Activated T-helper 1 cell treated with anti-CD3 and anti-CD28 coated beads, Interleukin-12 subunit alpha, Interleukin-12 subunit beta, Interleukin-2, Interleukin-4 antibody, amounts not matched to agents 30 ng/mL and 10 ng/mL and 1 ng/mL, durations not matched to agents 14 hours and 24 hours and 36 hours (primary cell): ENCODE results near the gene SMAD4. TPM values are rescaled to one million over a fixed set of nuclear protein-coding genes. Genes with fewer than 3 reads are reported as not detected.

ENCODE experiments used
- DNase-seq: peaks from one replicate; pipeline ENCODE4 v3.0.0; 2021; ENCODE audit warnings: low spot score
- H3K27ac Mint-ChIP-seq: one replicate; pipeline ENCODE4 v1.8.0; 2021; ENCODE audit warnings: mild to moderate bottlenecking, mixed read lengths
- H3K27me3 Mint-ChIP-seq: one replicate; pipeline ENCODE4 v1.8.0; 2022; ENCODE audit warnings: mild to moderate bottlenecking, moderate library complexity, mixed read lengths; ENCODE audit not compliant: insufficient read depth
- H3K36me3 Mint-ChIP-seq: one replicate; pipeline ENCODE4 v1.8.0; 2021; ENCODE audit warnings: low read depth, mixed read lengths
- H3K4me1 Mint-ChIP-seq: one replicate; pipeline ENCODE4 v1.8.0; 2021; ENCODE audit warnings: low read depth, mixed read lengths
- H3K4me3 Mint-ChIP-seq: one replicate; pipeline ENCODE4 v1.8.0; 2021; ENCODE audit warnings: mild to moderate bottlenecking, moderate library complexity, mixed read lengths
- H3K9me3 Mint-ChIP-seq: one replicate; pipeline ENCODE4 v1.8.0; 2021; ENCODE audit warnings: mixed read lengths
- intact Hi-C: fragments of 100-400 bp; cut with micrococcal nuclease; formaldehyde crosslinking; loops from one replicate; pipeline ENCODE4 v1.15.1; 2024
- total RNA-seq: library from RNA; stranded (reverse); gene quantifications from 2 replicates; pipeline ENCODE4 v1.2.3, GENCODE V29; 2022

SMAD4 gene
- total RNA-seq, 1 donor from 2014 or later, result 84.4 TPM

GRCh38 chr18:51132256-51132935 is 102.4 kb downstream of the SMAD4 start:
- peaks cover 7% of the 10 kb centered on the region for H3K9me3 Mint-ChIP-seq
- intact Hi-C loops, result no loop called here
- no peaks in the 10 kb centered on the region for H3K4me1 Mint-ChIP-seq
- H3K4me3 Mint-ChIP-seq, result no peak overlapping the region
- no peak overlapping the region for H3K27ac Mint-ChIP-seq
- H3K36me3 Mint-ChIP-seq, result no peaks in the 10 kb centered on the region
- DNase-seq, result no peak
- no peaks in the 10 kb centered on the region for H3K27me3 Mint-ChIP-seq

- intact Hi-C loops, result no loop called here
- no peaks in the 10 kb centered on the region for H3K36me3 Mint-ChIP-seq
- H3K9me3 Mint-ChIP-seq, result peaks cover 7% of the 10 kb centered on the region
- DNase-seq, result no peak
- H3K27me3 Mint-ChIP-seq, result no peaks in the 10 kb centered on the region
- H3K27ac Mint-ChIP-seq, result no peak overlapping the region
- no peaks in the 10 kb centered on the region for H3K4me1 Mint-ChIP-seq
- no peak overlapping the region for H3K4me3 Mint-ChIP-seq
Measured at GRCh38 chr18:51133580-51134160, 103.7 kb downstream of the SMAD4 start.

Other genes with a start within 250 kb of the SMAD4 start
- gene MRO, start 210.2 kb upstream of the SMAD4 start, total RNA-seq, result not detected in 2 replicates
- gene ME2, start 151.1 kb upstream of the SMAD4 start, total RNA-seq, result 122 and 129 TPM in 2 replicates
- gene ELAC1, start 62.2 kb upstream of the SMAD4 start, total RNA-seq, result 6.7 and 7.7 TPM in 2 replicates
- gene MEX3C, start 167.5 kb downstream of the SMAD4 start, total RNA-seq, result 67.6 and 68.0 TPM in 2 replicates